CD4-positive, CD25-positive, alpha-beta regulatory T cell (primary cell): Measurements from ENCODE around the gene PRKCI. TPM values are rescaled to one million over a fixed set of nuclear protein-coding genes. Genes with fewer than 3 reads are reported as not detected.
A peak's percentile ranks its signal among the peaks of the same experiment; 100 is the strongest.
"Not testable (repeated sequence)": the region's sequence is repeated elsewhere in the genome, so short reads cannot be mapped to it uniquely, and the experiment has no call there.

ENCODE experiments used
- ATAC-seq, 2 donors: fragments of 150-1000 bp; cut with Tn5 transposase; one replicate each; pipeline ENCODE4 v1.10.0; 2021; ENCODE audit warnings: low read depth in 2 of 2, moderate number of reproducible peaks in 2 of 2, moderate library complexity in 1 of 2
- DNase-seq, 3 donors: peaks; one replicate each; pipeline versions ENCODE4 v3.0.0 to v3.0.0-alpha.2; 2012 to 2022; ENCODE audit warnings: mixed read lengths in 1 of 3
- H3K27ac ChIP-seq: one replicate; pipeline ENCODE4 v1.7.0; 2013; ENCODE audit warnings: mild to moderate bottlenecking, low read length; ENCODE audit not compliant: insufficient read depth, poor library complexity, severe bottlenecking
- H3K27me3 ChIP-seq: one replicate; pipeline ENCODE4 v1.7.0; 2013; ENCODE audit warnings: low read length; ENCODE audit not compliant: control insufficient read depth, insufficient read depth
- H3K36me3 ChIP-seq: one replicate; pipeline ENCODE4 v1.7.0; 2013; ENCODE audit warnings: mild to moderate bottlenecking, low read length, moderate library complexity; ENCODE audit not compliant: control insufficient read depth, insufficient read depth
- H3K4me1 ChIP-seq: 2 replicates; pipeline ENCODE4 v1.7.0; 2013; ENCODE audit warnings: mild to moderate bottlenecking, low read length; ENCODE audit not compliant: insufficient read depth, control insufficient read depth, poor library complexity, severe bottlenecking
- H3K4me3 ChIP-seq: one replicate; pipeline ENCODE4 v1.7.0; 2013; ENCODE audit warnings: low read depth, mild to moderate bottlenecking, low read length, moderate library complexity
- H3K9me3 ChIP-seq, 2 experiments: 1 replicate in 1 of 2; 2 replicates in 1 of 2; pipeline ENCODE4 v1.7.0; 2013; ENCODE audit warnings: low read length in 2 of 2, mild to moderate bottlenecking in 1 of 2, moderate library complexity in 1 of 2; ENCODE audit not compliant: control insufficient read depth in 2 of 2
- H3K27ac Mint-ChIP-seq, 3 donors: one replicate each; pipeline ENCODE4 v1.8.0; 2020 to 2022; ENCODE audit warnings: mild to moderate bottlenecking in 3 of 3, mixed read lengths in 3 of 3, moderate library complexity in 2 of 3
- H3K27me3 Mint-ChIP-seq: one replicate; pipeline ENCODE4 v1.8.0; 2022; ENCODE audit warnings: mild to moderate bottlenecking, mixed read lengths
- H3K36me3 Mint-ChIP-seq: one replicate; pipeline ENCODE4 v1.8.0; 2020; ENCODE audit warnings: mixed read lengths
- H3K4me1 Mint-ChIP-seq, 4 donors: one replicate each; pipeline ENCODE4 v1.8.0; 2020 to 2022; ENCODE audit warnings: mixed read lengths in 4 of 4, mild to moderate bottlenecking in 1 of 4
- H3K4me3 Mint-ChIP-seq, 4 donors: one replicate each; pipeline ENCODE4 v1.8.0; 2020 to 2022; ENCODE audit warnings: mild to moderate bottlenecking in 4 of 4, mixed read lengths in 4 of 4, moderate library complexity in 3 of 4
- H3K9me3 Mint-ChIP-seq, 7 donors: one replicate each; pipeline ENCODE4 v1.8.0; 2020 to 2022; ENCODE audit warnings: mixed read lengths in 7 of 7, mild to moderate bottlenecking in 3 of 7, moderate library complexity in 2 of 7
- polyA plus RNA-seq, 4 donors: library from polyadenylated mRNA; unstranded; fragments of 300-500 nt; fragmentation: Illumina TruSeq; gene quantifications; one replicate each; pipeline ENCODE4 v1.2.3, GENCODE V29; 2021
- total RNA-seq: library from RNA; stranded (reverse); gene quantifications from one replicate; pipeline ENCODE4 v1.2.3, GENCODE V29; 2022

PRKCI gene
- total and polyA plus RNA-seq, 5 donors from 2014 or later: 14.1 to 20.8 (median 18.6) TPM

- ATAC-seq: no peak
- H3K4me1 ChIP-seq: no peaks in the 10 kb centered on the region
- no peak overlapping the region for H3K4me3 ChIP-seq
- Mint-ChIP-seq H3K4me3 (no peak overlapping the region), H3K9me3 (peaks cover 0 to 12% (median 0%) of the 10 kb centered on the region in 7 donors), H3K27ac (no peak overlapping the region), H3K27me3 (peaks cover 12% of the 10 kb centered on the region), H3K36me3 (no peaks in the 10 kb centered on the region), H3K4me1 (peaks cover 0 to 3% (median under 1%) of the 10 kb centered on the region in 4 donors)
- H3K36me3 ChIP-seq: no peaks in the 10 kb centered on the region
- no peaks in the 10 kb centered on the region for H3K27me3 ChIP-seq
- H3K27ac ChIP-seq: no peak overlapping the region
- no peak for DNase-seq
- peaks cover 5% of the 10 kb centered on the region in 2 experiments for H3K9me3 ChIP-seq
These were observed 115.2 kb downstream of the PRKCI start for GRCh38 chr3:170337420-170337819.

GRCh38 chr3:170338690-170339340 is 116.6 kb downstream of the PRKCI start:
- Mint-ChIP-seq H3K4me1 (no peaks in the 10 kb centered on the region), H3K4me3 (no peak overlapping the region), H3K27me3 (peaks cover 12% of the 10 kb centered on the region), H3K36me3 (no peaks in the 10 kb centered on the region), H3K27ac (no peak overlapping the region), H3K9me3 (peaks cover 0 to 11% (median 0%) of the 10 kb centered on the region in 7 donors)
- no peak for ATAC-seq
- Histone ChIP-seq H3K4me1 (no peaks in the 10 kb centered on the region), H3K9me3 (peaks cover 5% of the 10 kb centered on the region in 2 experiments), H3K4me3 (no peak overlapping the region), H3K27ac (no peak overlapping the region), H3K27me3 (no peaks in the 10 kb centered on the region), H3K36me3 (no peaks in the 10 kb centered on the region)
- DNase-seq: no peak

GRCh38 chr3:170342273-170342672 is 120.0 kb downstream of the PRKCI start:
- not testable (repeated sequence) for H3K9me3 ChIP-seq, H3K9me3 Mint-ChIP-seq, H3K27ac ChIP-seq, H3K4me3 ChIP-seq, H3K36me3 ChIP-seq, H3K27me3 Mint-ChIP-seq, H3K27me3 ChIP-seq, H3K4me1 ChIP-seq, ATAC-seq, H3K4me1 Mint-ChIP-seq, DNase-seq, H3K4me3 Mint-ChIP-seq, H3K36me3 Mint-ChIP-seq, H3K27ac Mint-ChIP-seq

GRCh38 chr3:170343859-170344258 is 121.6 kb downstream of the PRKCI start:
- H3K9me3 Mint-ChIP-seq, H3K27ac Mint-ChIP-seq, DNase-seq, H3K36me3 Mint-ChIP-seq, H3K4me3 Mint-ChIP-seq, H3K27me3 ChIP-seq, H3K36me3 ChIP-seq, H3K9me3 ChIP-seq, H3K4me1 Mint-ChIP-seq, H3K27me3 Mint-ChIP-seq, H3K27ac ChIP-seq, ATAC-seq, H3K4me1 ChIP-seq, H3K4me3 ChIP-seq: not testable (repeated sequence)

- H3K4me1 ChIP-seq: no peaks in the 10 kb centered on the region
- no peaks in the 10 kb centered on the region for H3K27me3 ChIP-seq
- Mint-ChIP-seq H3K9me3 (peaks cover 0 to 2% (median 0%) of the 10 kb centered on the region in 7 donors), H3K27me3 (no peaks in the 10 kb centered on the region), H3K36me3 (no peaks in the 10 kb centered on the region), H3K4me1 (peaks cover 2 to 6% (median 4%) of the 10 kb centered on the region in 4 donors), H3K27ac (no peak overlapping the region), H3K4me3 (no peak overlapping the region)
- DNase-seq (no peak), ATAC-seq (no peak)
- H3K9me3 ChIP-seq: no peaks in the 10 kb centered on the region
- H3K4me3 ChIP-seq: no peak overlapping the region
- no peaks in the 10 kb centered on the region for H3K36me3 ChIP-seq
- no peak overlapping the region for H3K27ac ChIP-seq
These were observed 122.7 kb downstream of the PRKCI start for GRCh38 chr3:170344971-170345370.

- H3K4me3 Mint-ChIP-seq: no peak overlapping the region
- H3K27me3 ChIP-seq: no peaks in the 10 kb centered on the region
- H3K4me3 ChIP-seq: no peak overlapping the region
- no peak for ATAC-seq
- H3K9me3 ChIP-seq: no peaks in the 10 kb centered on the region
- DNase-seq: no peak
- no peak overlapping the region for H3K27ac ChIP-seq
- peaks cover 0 to 2% (median 0%) of the 10 kb centered on the region in 7 donors for H3K9me3 Mint-ChIP-seq
- H3K4me1 Mint-ChIP-seq: peaks cover 4 to 10% (median 7%) of the 10 kb centered on the region in 4 donors
- no peaks in the 10 kb centered on the region for H3K4me1 ChIP-seq
- no peaks in the 10 kb centered on the region for H3K36me3 ChIP-seq
- no peaks in the 10 kb centered on the region for H3K27me3 Mint-ChIP-seq
- no peaks in the 10 kb centered on the region for H3K36me3 Mint-ChIP-seq
- H3K27ac Mint-ChIP-seq: no peak overlapping the region
These were observed 124.5 kb downstream of the PRKCI start for GRCh38 chr3:170346481-170347392.

- Mint-ChIP-seq H3K4me1 (peaks cover 8 to 21% (median 11%) of the 10 kb centered on the region in 4 donors), H3K27ac (peak overlapping the region in 1 of 3 donors; percentile 24), H3K9me3 (no peaks in the 10 kb centered on the region), H3K4me3 (peak overlapping the region in 1 of 4 donors; percentile 8), H3K27me3 (peaks cover 13% of the 10 kb centered on the region), H3K36me3 (no peaks in the 10 kb centered on the region)
- Histone ChIP-seq H3K9me3 (no peaks in the 10 kb centered on the region), H3K27ac (no peak overlapping the region), H3K4me3 (no peak overlapping the region), H3K27me3 (no peaks in the 10 kb centered on the region), H3K36me3 (no peaks in the 10 kb centered on the region), H3K4me1 (no peaks in the 10 kb centered on the region)
- ATAC-seq: no peak
- no peak for DNase-seq
These were observed 128.5 kb downstream of the PRKCI start for GRCh38 chr3:170350515-170351413.
